ENCODE results near the gene CCDC80.

- TF ChIP-seq CTCF (conservative IDR thresholded peaks at IDR 0.05), result peak; percentile 28
- TF ChIP-seq ZFX (IDR thresholded peaks at IDR 0.05), result no peak
These were observed 14.0 kb upstream of the CCDC80 start for GRCh38 chr3:112654979-112655378.

Data from C4-2B (cell line).